HFFc6 (cell line): ENCODE measurements around the gene PPP1R27. TPM values are rescaled to one million over a fixed set of nuclear protein-coding genes. Genes with fewer than 3 reads are reported as not detected.

ENCODE experiments used
- DNase-seq: peaks from one replicate; pipeline ENCODE4 v3.0.0-alpha.2; 2018
- H3K27ac Mint-ChIP-seq: 2 replicates; pipeline ENCODE4 v1.8.0; 2020; ENCODE audit warnings: mild to moderate bottlenecking, mixed read lengths
- H3K27me3 Mint-ChIP-seq: 2 replicates; pipeline ENCODE4 v1.8.0; 2021; ENCODE audit warnings: mild to moderate bottlenecking, moderate library complexity, mixed read lengths; ENCODE audit not compliant: insufficient read depth
- H3K36me3 Mint-ChIP-seq: 2 replicates; pipeline ENCODE4 v1.8.0; 2021; ENCODE audit warnings: low read depth, mixed read lengths
- H3K4me1 Mint-ChIP-seq: 2 replicates; pipeline ENCODE4 v1.8.0; 2020; ENCODE audit warnings: low read depth, mixed read lengths
- H3K4me3 Mint-ChIP-seq: 2 replicates; pipeline ENCODE4 v1.8.0; 2020; ENCODE audit warnings: mild to moderate bottlenecking, moderate library complexity, mixed read lengths
- H3K9me3 Mint-ChIP-seq: 2 replicates; pipeline ENCODE4 v1.8.0; 2020; ENCODE audit warnings: mild to moderate bottlenecking, mixed read lengths
- CTCF ChIP-seq: fragments of 200-600 bp; sonication (generic); IDR thresholded peaks from 2 replicates; pipeline ENCODE4 v1.5.0; 2021; ENCODE audit warnings: antibody characterized with exemption, mild to moderate bottlenecking
- total RNA-seq, 6 experiments: library from RNA; stranded (reverse); fragmentation: NEBNext Ultra II Directional; extraction: Animal tissue kit (Norgen Biotek cat#: 25700); gene quantifications; 2 replicates in 1 of 6; 3 replicates in 5 of 6; pipeline ENCODE4 v1.2.3, GENCODE V29; 2021

The PPP1R27 gene
- total RNA-seq, 6 experiments from 2014 or later, result not detected

DNA sequence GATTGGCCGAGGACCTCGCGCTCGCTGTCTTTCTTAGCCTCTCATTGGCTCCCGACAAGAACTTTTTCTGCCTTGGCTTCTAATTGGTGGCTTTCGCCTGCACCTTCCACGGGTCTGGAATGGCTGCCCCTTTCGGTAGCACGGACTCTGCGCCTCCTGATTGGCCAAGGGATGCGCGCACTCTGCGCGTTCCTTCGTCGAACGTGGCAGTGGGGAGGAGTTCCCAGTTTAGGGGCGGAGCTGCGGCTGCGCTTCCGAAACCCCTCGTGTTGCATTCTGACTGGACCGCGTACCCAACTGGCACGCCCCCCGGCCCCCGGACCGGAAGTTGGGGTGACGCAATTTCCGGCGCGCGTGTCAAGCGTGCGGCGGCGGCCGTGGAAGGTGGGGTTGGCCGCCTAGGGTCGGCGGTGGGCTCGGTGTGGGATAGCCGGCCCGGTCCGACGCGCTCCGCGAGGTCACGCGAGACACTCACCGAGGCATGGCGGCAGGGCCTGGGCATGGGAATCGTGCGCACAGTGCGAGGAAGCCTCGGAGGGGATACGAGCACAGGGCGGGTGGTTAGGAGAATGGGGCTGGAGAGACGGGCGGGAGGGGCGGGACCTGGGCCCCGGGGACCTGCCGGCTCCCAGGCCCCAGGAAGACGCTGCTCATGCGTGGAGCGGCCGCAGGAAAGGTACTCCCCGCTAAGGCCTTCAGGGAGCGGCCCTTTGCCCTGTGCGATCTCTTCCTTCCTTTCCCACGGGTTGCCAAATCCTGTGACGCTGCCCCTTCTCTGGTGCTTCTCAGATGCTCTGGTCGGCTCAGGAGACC is 26.1 kb upstream of the PPP1R27 start:
- Mint-ChIP-seq H3K36me3 (peaks cover 25% of the 10 kb centered on the region), H3K27me3 (peaks cover 27% of the 10 kb centered on the region), H3K4me1 (peaks cover 27% of the 10 kb centered on the region), H3K4me3 (peak overlapping the region; percentile 94), H3K9me3 (peaks cover 5% of the 10 kb centered on the region; the same call in 1 of the 2 replicates), H3K27ac (peak overlapping the region; percentile 97)
- no peak for TF ChIP-seq CTCF
- peak; percentile 100 for DNase-seq

GRCh38 chr17:81859906-81860755 is 25.3 kb upstream of the PPP1R27 start, which contains the start of gene P4HB:
Gene P4HB (minus strand): TSS chr17:81860535. CDS start chr17:81860471, 64 bp downstream.
- DNase-seq, result no peak
- H3K36me3 Mint-ChIP-seq, result peaks cover 30% of the 10 kb centered on the region
- H3K27me3 Mint-ChIP-seq, result peaks cover 18% of the 10 kb centered on the region
- no peak for TF ChIP-seq CTCF
- peak within 1 kb of the TSS; percentile 94 for H3K4me3 Mint-ChIP-seq
- peaks cover 27% of the 10 kb centered on the region for H3K4me1 Mint-ChIP-seq
- no peaks in the 10 kb centered on the region; the same call in 1 of the 2 replicates for H3K9me3 Mint-ChIP-seq
- peak within 1 kb of the TSS; percentile 97 for H3K27ac Mint-ChIP-seq

GRCh38 chr17:81858967-81859905 is 24.4 kb upstream of the PPP1R27 start:
- DNase-seq, result no peak
- H3K27ac Mint-ChIP-seq, result peak overlapping the region; percentile 65
- peak overlapping the region; percentile 92 for H3K4me3 Mint-ChIP-seq

DNA sequence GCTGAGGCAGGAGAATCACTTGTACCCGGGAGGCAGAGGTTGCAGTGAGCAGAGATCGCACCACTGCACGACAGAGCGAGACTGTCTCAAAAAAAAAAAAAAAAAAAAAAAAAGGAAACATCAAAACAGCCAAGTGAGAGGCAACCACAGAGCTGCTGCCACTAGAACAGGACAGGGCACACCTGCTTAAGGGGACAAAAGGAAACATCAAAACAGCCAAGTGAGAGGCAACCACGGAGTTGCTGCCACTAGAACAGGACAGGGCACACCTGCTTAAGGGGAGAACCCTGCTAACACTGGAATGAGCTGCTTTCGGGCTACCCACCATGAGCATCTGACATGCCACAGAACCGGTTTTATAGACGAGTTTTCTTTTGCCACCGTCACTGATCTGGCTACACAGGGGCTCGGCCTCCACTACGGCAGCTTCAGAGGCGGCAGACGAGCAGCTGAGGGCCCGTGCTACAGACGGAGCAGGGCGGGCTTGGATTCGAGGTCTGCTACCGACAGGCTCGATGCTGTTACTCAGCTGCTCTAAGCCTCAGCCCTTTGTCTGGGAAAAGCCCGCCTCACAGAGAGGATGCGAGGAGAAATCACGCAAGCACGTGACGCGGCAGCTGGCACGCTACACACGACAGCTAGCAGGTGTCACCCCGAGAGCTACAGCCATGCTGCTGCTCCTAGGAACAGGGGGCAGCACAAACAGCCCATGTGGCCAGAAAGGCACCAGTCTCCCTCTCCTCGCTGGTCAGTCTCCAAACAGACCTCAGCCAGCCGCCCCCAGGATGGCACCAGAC is 23.5 kb upstream of the PPP1R27 start:
- TF ChIP-seq CTCF, result no peak
- H3K27ac Mint-ChIP-seq, result peak overlapping the region; percentile 65; the same call in 1 of the 2 replicates
- H3K36me3 Mint-ChIP-seq, result peaks cover 27% of the 10 kb centered on the region

More at GRCh38 chr17:81858967-81859905, 24.4 kb upstream of the PPP1R27 start:
- TF ChIP-seq CTCF, result no peak
- Mint-ChIP-seq H3K9me3 (no peaks in the 10 kb centered on the region), H3K27me3 (peaks cover 10% of the 10 kb centered on the region), H3K36me3 (peaks cover 30% of the 10 kb centered on the region), H3K4me1 (peaks cover 27% of the 10 kb centered on the region)

More for the DNA sequence above, 23.5 kb upstream of the PPP1R27 start:
- DNase-seq, result no peak
- H3K4me1 Mint-ChIP-seq, result peaks cover 22% of the 10 kb centered on the region
- peaks cover 10% of the 10 kb centered on the region for H3K27me3 Mint-ChIP-seq
- H3K9me3 Mint-ChIP-seq, result no peaks in the 10 kb centered on the region
- peak overlapping the region; percentile 92 for H3K4me3 Mint-ChIP-seq
